Neural cell (in vitro differentiated cells): ENCODE measurements around the gene TBC1D3B. TPM values are rescaled to one million over a fixed set of nuclear protein-coding genes. Genes with fewer than 3 reads are reported as not detected.
"Not testable (repeated sequence)": the region's sequence is repeated elsewhere in the genome, so short reads cannot be mapped to it uniquely, and the experiment has no call there.

ENCODE experiments used
- H2AFZ ChIP-seq: fragments of 200-600, 300-800 bp; sonication (generic), shearing (Covaris generic); 2 replicates; pipeline ENCODE4 v1.6.0; 2014; ENCODE audit warnings: low read depth, mild to moderate bottlenecking, antibody characterized with exemption, low read length, moderate library complexity
- H3F3A ChIP-seq: fragments of 200-600 bp; shearing (Covaris generic); 2 replicates; pipeline ENCODE4 v1.6.1; 2016; ENCODE audit warnings: mild to moderate bottlenecking, moderate library complexity, mixed read lengths, antibody characterized with exemption, low read length; ENCODE audit not compliant: insufficient read depth, poor library complexity, severe bottlenecking
- H3K27ac ChIP-seq: fragments of 200-600, 300-800 bp; sonication (generic), shearing (Covaris generic); 2 replicates; pipeline ENCODE4 v1.5.1; 2014; ENCODE audit warnings: mild to moderate bottlenecking, low read length, moderate library complexity
- H3K27me3 ChIP-seq: fragments of 300-800, 200-600 bp; sonication (generic), shearing (Covaris generic); 2 replicates; pipeline ENCODE4 v1.6.0; 2014; ENCODE audit warnings: mild to moderate bottlenecking, low read depth, low read length, moderate library complexity; ENCODE audit not compliant: insufficient read depth
- H3K36me3 ChIP-seq: fragments of 300-800, 200-600 bp; sonication (generic), shearing (Covaris generic); 2 replicates; pipeline ENCODE4 v1.5.1; 2014; ENCODE audit warnings: mild to moderate bottlenecking, antibody characterized with exemption, low read length, moderate library complexity; ENCODE audit not compliant: insufficient read depth
- H3K4me2 ChIP-seq: fragments of 300-800, 200-600 bp; sonication (generic), shearing (Covaris generic); 2 replicates; pipeline ENCODE4 v1.6.0; 2014; ENCODE audit warnings: mild to moderate bottlenecking, low read length
- H3K4me3 ChIP-seq: fragments of 300-800, 200-600 bp; sonication (generic), shearing (Covaris generic); 2 replicates; pipeline ENCODE4 v1.5.1; 2014; ENCODE audit warnings: mild to moderate bottlenecking, low read length, moderate library complexity
- H3K79me2 ChIP-seq: fragments of 200-600 bp; shearing (Covaris generic); replicated peaks from 2 replicates; pipeline ENCODE4 v1.6.0; 2014; ENCODE audit warnings: mild to moderate bottlenecking, low read length, moderate library complexity; ENCODE audit not compliant: insufficient read depth
- H3K9ac ChIP-seq: fragments of 300-800, 200-600 bp; sonication (generic), shearing (Covaris generic); 2 replicates; pipeline ENCODE4 v1.6.1; 2016; ENCODE audit warnings: mild to moderate bottlenecking, low read length, mixed read lengths
- H3K9me2 ChIP-seq: fragments of 200-600 bp; shearing (Covaris generic); 2 replicates; pipeline ENCODE4 v1.6.1; 2016; ENCODE audit warnings: mild to moderate bottlenecking, low read length, mixed read lengths; ENCODE audit not compliant: insufficient read depth
- H3K9me3 ChIP-seq: fragments of 200-600, 300-800 bp; sonication (generic), shearing (Covaris generic); 2 replicates; pipeline ENCODE4 v1.6.1; 2016; ENCODE audit warnings: mild to moderate bottlenecking, mixed run types, low read length, moderate library complexity, mixed read lengths
- H4K20me1 ChIP-seq: fragments of 200-600 bp; shearing (Covaris generic); 2 replicates; pipeline ENCODE4 v1.6.1; 2016; ENCODE audit warnings: mild to moderate bottlenecking, mixed run types; ENCODE audit not compliant: insufficient read depth
- EP300 ChIP-seq: fragments of 450-650 bp; conservative IDR thresholded peaks from 2 replicates; pipeline ENCODE4 v1.6.1; 2014; ENCODE audit warnings: antibody characterized with exemption, mild to moderate bottlenecking, moderate library complexity; ENCODE audit not compliant: poor library complexity, severe bottlenecking
- EZH2 ChIP-seq: fragments of 200-600, 300-800 bp; shearing (Covaris generic), sonication (generic); IDR thresholded peaks from 2 replicates; pipeline ENCODE4 v1.6.1; 2014; ENCODE audit warnings: antibody characterized with exemption, low read length, borderline replicate concordance, mild to moderate bottlenecking; ENCODE audit not compliant: insufficient read depth, poor library complexity, severe bottlenecking
- MXI1 ChIP-seq: fragments of 450-650 bp; conservative IDR thresholded peaks from 2 replicates; pipeline ENCODE4 v1.6.1; 2014; ENCODE audit warnings: antibody characterized with exemption, mild to moderate bottlenecking; ENCODE audit not compliant: poor library complexity, severe bottlenecking
- POLR2AphosphoS5 ChIP-seq: IDR thresholded peaks from 2 replicates; pipeline ENCODE4 v1.6.1; 2012
- RAD21 ChIP-seq: fragments of 450-650 bp; conservative IDR thresholded peaks from 2 replicates; pipeline ENCODE4 v1.6.1; 2014; ENCODE audit warnings: antibody characterized with exemption, mild to moderate bottlenecking, moderate library complexity
- SMC3 ChIP-seq: fragments of 450-650 bp; conservative IDR thresholded peaks from 2 replicates; pipeline ENCODE4 v1.6.1; 2014; ENCODE audit warnings: antibody characterized with exemption, mild to moderate bottlenecking, moderate library complexity; ENCODE audit not compliant: poor library complexity
- TAF1 ChIP-seq: IDR thresholded peaks from 2 replicates; pipeline ENCODE4 v1.6.1; 2012; ENCODE audit warnings: low read depth
- polyA plus RNA-seq: library from polyadenylated mRNA; depleted of rRNA; stranded (reverse); fragments of >200 nt; gene quantifications from 2 replicates; pipeline ENCODE4 v1.2.3, GENCODE V29; 2014
- TF ChIP-seq, protein P1 (sequence below): IDR thresholded peaks from 2 replicates; pipeline ENCODE4 v1.6.1; 2012; ENCODE audit warnings: borderline replicate concordance
- TF ChIP-seq, protein P2 (sequence below): fragments of 450-650 bp; IDR thresholded peaks from 2 replicates; pipeline ENCODE4 v1.5.1; 2014; ENCODE audit warnings: antibody characterized with exemption, mild to moderate bottlenecking, moderate library complexity; ENCODE audit not compliant: poor library complexity, severe bottlenecking

The TBC1D3B gene
- polyA plus RNA-seq, 1 donor from 2014 or later, result 9.8 TPM

DNA sequence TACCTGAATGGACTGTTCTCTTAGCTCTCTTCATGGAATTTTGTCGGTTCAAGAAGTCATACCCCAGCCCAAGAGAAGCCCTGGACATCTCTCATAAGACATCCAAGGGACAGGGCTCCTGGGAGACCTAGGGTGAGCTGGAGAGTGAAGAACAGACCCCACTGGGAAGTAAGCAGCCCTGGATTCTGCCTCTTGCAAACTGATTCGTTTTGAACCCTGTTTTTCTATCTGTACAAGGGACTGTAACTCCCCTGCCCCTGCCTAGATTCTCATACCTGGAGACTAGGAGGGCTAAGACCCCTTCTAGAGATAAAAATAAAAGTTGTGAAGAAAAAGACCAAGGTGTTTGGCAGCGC, 19.7 kb upstream of the TBC1D3B start:
- Histone ChIP-seq H3K79me2 (no peaks in the 10 kb centered on the region), H3K27ac (no peak overlapping the region), H3F3A (no peaks in the 10 kb centered on the region), H3K36me3 (no peaks in the 10 kb centered on the region), H3K4me3 (no peak overlapping the region), H3K9ac (no peak overlapping the region), H3K4me2 (no peak overlapping the region), H3K9me2 (no peaks in the 10 kb centered on the region), H3K9me3 (no peaks in the 10 kb centered on the region), H4K20me1 (no peaks in the 10 kb centered on the region), H2AFZ (no peak overlapping the region), H3K27me3 (no peaks in the 10 kb centered on the region)
- no peak for TF ChIP-seq MXI1
- TF ChIP-seq EP300, result no peak
- TF ChIP-seq EZH2, result no peak
- TF ChIP-seq TAF1, result no peak
- no peak for TF ChIP-seq POLR2AphosphoS5

DNA sequence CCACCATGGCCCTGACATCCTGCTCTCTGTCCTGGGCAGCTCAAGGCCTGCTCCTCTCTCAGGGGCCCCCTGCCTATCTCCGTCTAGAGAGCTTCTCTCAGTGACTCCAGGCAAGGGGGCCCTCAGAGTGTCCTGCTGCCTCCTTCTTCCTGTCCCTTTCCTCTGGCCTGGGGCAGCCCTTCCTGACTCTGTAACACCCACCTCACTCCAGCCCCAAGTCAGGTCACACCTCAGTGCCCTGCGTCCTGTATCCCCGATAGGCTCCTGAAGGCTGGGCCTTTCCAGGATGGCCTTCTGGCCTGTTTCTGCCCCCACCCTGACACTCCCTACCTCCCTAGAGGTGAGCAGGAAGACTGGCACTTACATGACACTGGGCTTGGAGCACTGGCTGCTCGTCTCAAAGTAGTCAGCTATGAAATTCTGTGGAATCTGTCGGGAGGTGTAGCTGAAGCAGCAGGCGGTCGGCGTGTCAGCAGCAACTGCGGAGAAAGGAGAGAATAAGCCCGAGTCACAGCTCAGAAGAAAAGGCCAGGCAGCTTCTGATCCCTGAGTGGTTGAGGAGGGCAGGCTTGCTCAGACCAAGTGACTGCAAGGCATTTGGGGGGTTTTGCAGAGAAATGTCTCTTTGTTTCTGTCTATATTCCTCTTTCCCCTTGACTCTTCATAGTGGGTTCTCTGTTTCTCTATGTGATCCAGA, 19.1 kb upstream of the TBC1D3B start:
- Histone ChIP-seq H3K9me3 (no peaks in the 10 kb centered on the region), H3K27me3 (no peaks in the 10 kb centered on the region), H3K9me2 (no peaks in the 10 kb centered on the region), H2AFZ (no peak overlapping the region), H3K79me2 (no peaks in the 10 kb centered on the region), H3K4me2 (no peak overlapping the region), H3K4me3 (no peak overlapping the region), H3F3A (no peaks in the 10 kb centered on the region), H3K9ac (no peak overlapping the region), H4K20me1 (no peaks in the 10 kb centered on the region), H3K36me3 (no peaks in the 10 kb centered on the region), H3K27ac (no peak overlapping the region)
- TF ChIP-seq MXI1, result no peak
- no peak for TF ChIP-seq RAD21
- TF ChIP-seq TAF1, result no peak
- no peak for TF ChIP-seq EZH2
- no peak for TF ChIP-seq EP300
- no peak for TF ChIP-seq SMC3
- TF ChIP-seq, protein P1, sequence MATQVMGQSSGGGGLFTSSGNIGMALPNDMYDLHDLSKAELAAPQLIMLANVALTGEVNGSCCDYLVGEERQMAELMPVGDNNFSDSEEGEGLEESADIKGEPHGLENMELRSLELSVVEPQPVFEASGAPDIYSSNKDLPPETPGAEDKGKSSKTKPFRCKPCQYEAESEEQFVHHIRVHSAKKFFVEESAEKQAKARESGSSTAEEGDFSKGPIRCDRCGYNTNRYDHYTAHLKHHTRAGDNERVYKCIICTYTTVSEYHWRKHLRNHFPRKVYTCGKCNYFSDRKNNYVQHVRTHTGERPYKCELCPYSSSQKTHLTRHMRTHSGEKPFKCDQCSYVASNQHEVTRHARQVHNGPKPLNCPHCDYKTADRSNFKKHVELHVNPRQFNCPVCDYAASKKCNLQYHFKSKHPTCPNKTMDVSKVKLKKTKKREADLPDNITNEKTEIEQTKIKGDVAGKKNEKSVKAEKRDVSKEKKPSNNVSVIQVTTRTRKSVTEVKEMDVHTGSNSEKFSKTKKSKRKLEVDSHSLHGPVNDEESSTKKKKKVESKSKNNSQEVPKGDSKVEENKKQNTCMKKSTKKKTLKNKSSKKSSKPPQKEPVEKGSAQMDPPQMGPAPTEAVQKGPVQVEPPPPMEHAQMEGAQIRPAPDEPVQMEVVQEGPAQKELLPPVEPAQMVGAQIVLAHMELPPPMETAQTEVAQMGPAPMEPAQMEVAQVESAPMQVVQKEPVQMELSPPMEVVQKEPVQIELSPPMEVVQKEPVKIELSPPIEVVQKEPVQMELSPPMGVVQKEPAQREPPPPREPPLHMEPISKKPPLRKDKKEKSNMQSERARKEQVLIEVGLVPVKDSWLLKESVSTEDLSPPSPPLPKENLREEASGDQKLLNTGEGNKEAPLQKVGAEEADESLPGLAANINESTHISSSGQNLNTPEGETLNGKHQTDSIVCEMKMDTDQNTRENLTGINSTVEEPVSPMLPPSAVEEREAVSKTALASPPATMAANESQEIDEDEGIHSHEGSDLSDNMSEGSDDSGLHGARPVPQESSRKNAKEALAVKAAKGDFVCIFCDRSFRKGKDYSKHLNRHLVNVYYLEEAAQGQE, result no peak
- TF ChIP-seq POLR2AphosphoS5, result no peak
- TF ChIP-seq, protein P2, sequence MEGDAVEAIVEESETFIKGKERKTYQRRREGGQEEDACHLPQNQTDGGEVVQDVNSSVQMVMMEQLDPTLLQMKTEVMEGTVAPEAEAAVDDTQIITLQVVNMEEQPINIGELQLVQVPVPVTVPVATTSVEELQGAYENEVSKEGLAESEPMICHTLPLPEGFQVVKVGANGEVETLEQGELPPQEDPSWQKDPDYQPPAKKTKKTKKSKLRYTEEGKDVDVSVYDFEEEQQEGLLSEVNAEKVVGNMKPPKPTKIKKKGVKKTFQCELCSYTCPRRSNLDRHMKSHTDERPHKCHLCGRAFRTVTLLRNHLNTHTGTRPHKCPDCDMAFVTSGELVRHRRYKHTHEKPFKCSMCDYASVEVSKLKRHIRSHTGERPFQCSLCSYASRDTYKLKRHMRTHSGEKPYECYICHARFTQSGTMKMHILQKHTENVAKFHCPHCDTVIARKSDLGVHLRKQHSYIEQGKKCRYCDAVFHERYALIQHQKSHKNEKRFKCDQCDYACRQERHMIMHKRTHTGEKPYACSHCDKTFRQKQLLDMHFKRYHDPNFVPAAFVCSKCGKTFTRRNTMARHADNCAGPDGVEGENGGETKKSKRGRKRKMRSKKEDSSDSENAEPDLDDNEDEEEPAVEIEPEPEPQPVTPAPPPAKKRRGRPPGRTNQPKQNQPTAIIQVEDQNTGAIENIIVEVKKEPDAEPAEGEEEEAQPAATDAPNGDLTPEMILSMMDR, result no peak

DNA sequence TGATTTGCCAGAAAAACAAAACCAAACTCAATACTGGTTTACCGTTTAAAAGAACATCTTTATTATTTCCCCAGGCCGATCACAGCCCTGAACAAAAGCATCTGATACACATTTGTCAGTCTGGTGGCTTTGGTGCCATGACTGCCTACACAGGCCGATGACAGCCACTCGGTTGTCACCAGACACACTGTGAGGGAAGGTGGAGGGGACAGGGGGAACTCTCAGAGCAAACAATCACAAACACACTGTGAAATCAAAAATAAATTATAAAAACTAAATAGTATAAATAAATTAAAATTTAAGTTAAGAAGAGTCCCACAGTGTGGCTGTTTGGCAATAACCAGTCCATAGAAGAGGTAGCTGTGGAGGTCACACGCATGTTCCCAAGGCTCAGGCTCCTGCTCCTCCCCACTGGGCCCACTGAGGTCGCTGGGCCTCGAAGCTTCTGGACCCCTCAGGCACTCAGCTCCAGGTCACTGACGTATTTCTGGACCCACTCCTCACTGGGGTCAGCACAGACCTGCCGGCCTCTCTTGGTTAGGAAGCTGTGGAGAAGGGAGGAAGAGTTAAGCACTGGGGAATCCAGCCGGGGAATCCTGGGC, 18.5 kb upstream of the TBC1D3B start:
- H3K4me3 ChIP-seq, H3K4me2 ChIP-seq, H3K9me3 ChIP-seq, H3K27ac ChIP-seq, H2AFZ ChIP-seq, H3K9me2 ChIP-seq, H3K36me3 ChIP-seq, H3K9ac ChIP-seq, H4K20me1 ChIP-seq, H3K79me2 ChIP-seq, H3K27me3 ChIP-seq, H3F3A ChIP-seq: not testable (repeated sequence)

DNA sequence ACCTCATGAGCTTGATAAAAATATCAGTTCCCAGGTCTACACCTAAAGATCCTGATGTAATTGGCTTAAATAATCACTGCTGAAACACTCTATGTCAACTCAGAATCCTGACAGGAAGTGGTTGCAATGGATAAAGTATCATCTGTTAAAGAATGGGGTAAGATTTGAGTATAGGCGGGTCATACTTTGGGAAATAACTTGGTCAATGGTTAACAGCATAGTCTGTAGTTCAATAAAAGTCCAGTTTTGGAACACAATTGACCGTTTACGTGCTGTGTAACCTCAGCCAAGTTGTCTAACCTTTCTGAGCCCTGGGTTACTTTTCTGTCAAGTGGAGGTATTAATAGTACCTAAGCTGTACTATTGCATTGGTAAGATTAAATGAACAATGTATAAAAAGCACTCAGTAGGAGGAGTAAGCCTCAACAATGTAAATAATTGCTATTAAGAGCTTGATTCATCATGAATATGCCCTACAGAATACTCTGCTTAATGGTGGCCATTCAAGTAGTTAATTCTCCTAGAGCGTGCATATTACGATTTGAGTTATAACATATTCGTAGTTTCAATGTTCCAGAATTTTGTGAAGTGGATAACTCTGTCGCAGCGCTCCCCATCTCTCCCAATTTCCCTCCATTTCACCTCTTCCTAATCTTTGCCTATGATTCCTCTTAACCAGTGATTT, 17.9 kb upstream of the TBC1D3B start:
- H3K27me3 ChIP-seq, H3K36me3 ChIP-seq, H3K9me2 ChIP-seq, H3F3A ChIP-seq, H3K9ac ChIP-seq, H4K20me1 ChIP-seq, H3K4me2 ChIP-seq, H3K4me3 ChIP-seq, H3K9me3 ChIP-seq, H2AFZ ChIP-seq, H3K79me2 ChIP-seq, H3K27ac ChIP-seq: not testable (repeated sequence)
